NCI-H1930 (cell line): ENCODE results near the gene ANO6.
"Not testable (repeated sequence)": the region's sequence is repeated elsewhere in the genome, so short reads cannot be mapped to it uniquely, and the experiment has no call there.

Experiments
- DNase-seq, 2 experiments: peaks; one replicate each; lab custom pipeline; 2025; lab: John Stamatoyannopoulos, UW

ANO6 gene

DNA sequence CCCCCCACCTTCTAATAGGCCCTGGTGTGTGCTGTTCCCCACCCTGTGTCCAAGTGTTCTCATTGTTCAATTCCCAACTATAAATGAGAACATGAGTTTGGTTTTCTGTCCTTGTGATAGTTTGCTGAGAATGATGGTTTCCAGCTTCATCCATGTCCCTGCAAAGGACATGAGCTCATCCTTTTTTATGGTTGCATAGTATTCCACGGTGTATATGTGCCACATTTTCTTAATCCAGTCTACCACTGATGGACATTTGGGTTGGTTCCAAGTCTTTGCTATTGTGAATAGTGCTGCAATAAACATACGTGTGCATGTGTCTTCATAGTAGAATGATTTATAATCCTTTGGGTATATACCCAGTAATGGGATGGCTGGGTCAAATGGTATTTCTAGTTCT is 20.5 kb downstream of the ANO6 start:
- not testable (repeated sequence) for DNase-seq

DNA sequence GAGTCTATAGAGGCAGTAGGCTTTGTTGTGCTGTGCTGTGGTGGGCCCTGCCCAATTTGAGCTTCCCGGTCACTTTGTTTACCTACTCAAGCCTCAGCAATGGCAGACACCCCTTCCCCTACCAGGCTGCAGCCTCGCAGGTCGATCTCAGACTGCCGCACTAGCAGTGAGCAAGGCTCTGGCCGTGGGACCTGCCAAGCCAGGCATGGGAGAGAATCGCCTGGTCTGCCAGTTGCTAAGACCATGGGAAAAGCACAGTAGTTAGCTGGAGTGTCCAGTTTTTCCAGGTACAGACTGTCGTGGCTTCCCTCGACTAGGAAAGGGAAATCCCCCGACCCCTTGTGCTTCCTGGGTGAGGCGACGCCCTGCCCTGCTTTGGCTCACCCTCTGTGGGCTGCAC is 26.3 kb downstream of the ANO6 start:
- no peak for DNase-seq

DNA sequence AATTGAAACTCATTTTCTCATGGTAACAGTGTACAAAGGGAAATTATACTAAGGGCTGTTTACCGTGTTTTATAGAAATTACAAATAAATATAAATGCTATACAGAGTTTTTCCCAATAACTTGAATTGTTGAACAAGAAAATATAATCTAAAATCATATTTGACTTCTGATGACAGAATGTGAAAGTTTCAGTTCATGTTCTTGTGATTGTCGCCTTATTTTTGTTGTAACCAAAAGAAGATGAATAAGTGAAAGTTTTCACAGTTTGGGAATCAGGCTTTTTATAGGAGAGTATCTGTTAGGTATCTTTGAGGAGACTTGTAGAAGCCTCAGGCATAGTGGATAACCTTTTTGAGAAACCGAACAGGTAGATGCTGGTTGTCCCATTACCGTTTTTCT is 28.1 kb downstream of the ANO6 start:
- no peak for DNase-seq

- DNase-seq, result no peak
Measured at GRCh38 chr12:45244561-45245343, 28.9 kb downstream of the ANO6 start.

DNA sequence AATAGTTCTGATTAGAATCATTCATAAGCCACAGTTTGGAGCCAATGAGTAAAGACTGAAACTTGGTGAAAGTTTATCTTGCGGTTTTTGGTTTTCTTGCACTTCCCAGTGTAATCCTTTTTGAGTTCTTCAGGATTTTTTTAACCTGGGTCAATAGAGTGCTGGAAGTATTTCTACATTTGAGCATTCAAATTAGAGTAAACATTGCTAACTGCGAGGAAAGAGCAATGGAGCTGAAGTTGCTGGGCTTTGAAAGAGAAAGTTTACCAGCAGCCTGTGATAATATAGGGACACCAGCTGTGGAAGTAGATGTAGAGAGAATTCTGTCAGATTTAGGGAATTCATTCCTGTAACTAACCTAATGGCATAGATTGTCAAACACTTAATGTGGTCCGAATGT is 30.3 kb downstream of the ANO6 start:
- DNase-seq, result no peak

- DNase-seq, result no peak
Measured at GRCh38 chr12:45247589-45247988, 31.7 kb downstream of the ANO6 start.

GRCh38 chr12:45248095-45248494 is 32.2 kb downstream of the ANO6 start:
- DNase-seq, result no peak

GRCh38 chr12:45254254-45254653 is 38.4 kb downstream of the ANO6 start:
- DNase-seq, result no peak

- no peak for DNase-seq
Measured at GRCh38 chr12:45256721-45257120, 40.8 kb downstream of the ANO6 start.

- no peak for DNase-seq
Measured at GRCh38 chr12:45257185-45257930, 41.5 kb downstream of the ANO6 start.

GRCh38 chr12:45259675-45260074 is 43.8 kb downstream of the ANO6 start:
- DNase-seq, result peak in 1 of 2 experiments; percentile 76

DNA sequence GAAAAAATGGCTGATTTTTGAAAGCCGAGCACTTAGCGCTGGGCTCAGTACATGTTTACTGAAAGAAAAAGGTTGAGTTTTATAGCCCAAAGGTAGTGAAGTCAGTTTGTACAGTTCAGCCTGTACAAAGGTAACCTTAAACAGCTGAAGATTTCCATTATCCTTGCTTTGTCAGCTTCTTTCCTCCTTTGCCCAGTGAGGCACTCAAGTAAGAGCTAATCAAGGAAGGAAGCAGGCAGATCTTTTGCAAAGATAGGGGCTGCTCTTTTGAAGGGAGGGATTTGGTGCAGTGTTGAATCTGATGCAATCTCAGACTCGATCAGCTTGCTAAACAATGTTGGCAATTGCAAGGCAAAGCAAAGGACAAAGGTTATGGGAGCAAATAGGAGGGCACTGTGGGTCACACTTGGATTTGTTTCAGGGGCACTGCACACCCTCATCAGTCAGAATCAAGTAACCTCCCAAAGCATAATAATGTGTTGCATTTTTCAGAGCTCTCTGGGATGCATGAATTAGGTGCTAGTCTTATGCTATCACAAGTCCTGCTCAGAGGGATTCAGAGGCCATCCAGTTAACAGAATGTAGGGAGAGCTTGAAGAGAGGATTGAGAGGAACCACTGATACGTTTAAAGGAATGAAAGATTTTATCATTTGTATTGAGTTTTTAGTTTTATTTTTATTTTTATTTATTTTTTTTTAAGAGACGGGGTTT is 44.4 kb downstream of the ANO6 start:
- DNase-seq, result peak in 1 of 2 experiments; percentile 76

GRCh38 chr12:45260854-45261253 is 45.0 kb downstream of the ANO6 start:
- DNase-seq, result no peak

GRCh38 chr12:45262185-45262584 is 46.3 kb downstream of the ANO6 start:
- DNase-seq, result not testable (repeated sequence)

- no peak for DNase-seq
Measured at GRCh38 chr12:45263587-45263986, 47.7 kb downstream of the ANO6 start.

- peak; percentile 64 to 88 for DNase-seq
Measured at GRCh38 chr12:45268672-45269411, 52.9 kb downstream of the ANO6 start.

GRCh38 chr12:45269412-45269751 is 53.5 kb downstream of the ANO6 start:
- DNase-seq, result no peak

DNA sequence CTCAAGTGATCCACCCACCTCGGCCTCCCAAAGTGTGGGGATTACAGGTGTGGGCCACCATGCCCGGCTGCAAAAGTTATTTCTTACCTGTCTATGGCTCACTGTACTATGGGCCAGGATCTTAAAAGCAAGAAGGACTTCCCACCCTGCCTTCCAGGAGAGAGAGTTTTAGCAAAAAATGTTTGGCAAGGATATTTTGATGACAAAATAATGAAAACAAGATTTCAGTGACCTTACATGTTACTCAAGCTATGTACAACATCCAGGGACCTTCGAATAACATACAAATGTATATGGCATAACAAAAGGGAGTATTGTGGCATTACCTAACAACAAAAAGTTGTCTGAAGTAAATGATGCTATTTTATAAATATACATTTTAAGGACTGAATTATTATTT is 55.1 kb downstream of the ANO6 start:
- no peak for DNase-seq

GRCh38 chr12:45273717-45274271 is 57.9 kb downstream of the ANO6 start:
- no peak for DNase-seq

DNA sequence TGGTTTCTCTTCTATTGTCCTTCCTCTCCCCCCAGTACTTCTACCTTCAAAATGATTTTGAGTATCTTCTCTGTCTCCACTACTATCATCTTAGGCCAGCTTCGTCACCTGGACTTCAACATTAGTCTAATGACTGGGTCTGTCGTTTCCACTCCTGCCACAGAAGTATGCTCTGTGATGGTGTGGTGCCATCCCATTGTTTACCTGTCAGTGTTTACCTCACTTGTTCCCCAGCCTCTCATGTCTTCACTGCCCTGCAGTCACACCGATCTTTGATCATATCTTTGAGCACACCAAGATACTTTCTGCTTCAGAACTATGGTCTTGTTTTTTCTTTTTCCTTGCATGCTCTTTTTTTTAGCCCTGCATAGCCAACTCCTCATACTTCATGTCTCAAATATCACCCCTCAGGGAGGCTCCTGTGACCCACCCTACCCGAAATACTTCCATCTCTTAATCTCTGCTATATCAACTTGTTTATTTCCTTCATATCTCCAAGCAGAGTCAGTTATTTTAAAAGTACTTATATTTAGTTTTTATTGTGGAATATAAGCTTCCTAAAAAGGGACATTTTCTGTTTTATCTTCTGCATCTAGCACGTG is 60.4 kb downstream of the ANO6 start:
- no peak for DNase-seq

DNA sequence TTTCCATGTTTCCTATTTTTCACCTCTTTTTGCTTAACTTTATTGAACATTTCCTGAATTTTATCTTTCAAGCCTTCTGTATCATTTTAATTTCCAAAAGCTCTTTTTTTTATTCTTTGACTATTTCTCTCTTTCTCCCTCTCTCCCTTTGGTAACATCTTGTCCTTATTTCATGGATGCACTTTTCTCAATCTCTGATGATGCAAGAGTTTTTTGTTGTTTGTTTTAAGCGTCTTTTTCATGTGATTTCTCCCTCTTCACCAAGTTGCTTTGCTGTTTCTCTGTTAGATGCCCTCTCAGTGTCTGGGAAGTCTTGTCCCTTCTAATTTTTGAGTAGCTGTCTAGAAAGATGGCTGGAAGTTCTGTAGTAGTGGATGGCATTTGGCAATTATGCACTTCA is 62.6 kb downstream of the ANO6 start:
- no peak for DNase-seq
